ENCODE measurements around the gene SULT1B1. TPM values are rescaled to one million over a fixed set of nuclear protein-coding genes. Genes with fewer than 3 reads are reported as not detected.

SULT1B1 gene
- total RNA-seq, 1 donor from 2014 or later, result 0.26 TPM

DNA sequence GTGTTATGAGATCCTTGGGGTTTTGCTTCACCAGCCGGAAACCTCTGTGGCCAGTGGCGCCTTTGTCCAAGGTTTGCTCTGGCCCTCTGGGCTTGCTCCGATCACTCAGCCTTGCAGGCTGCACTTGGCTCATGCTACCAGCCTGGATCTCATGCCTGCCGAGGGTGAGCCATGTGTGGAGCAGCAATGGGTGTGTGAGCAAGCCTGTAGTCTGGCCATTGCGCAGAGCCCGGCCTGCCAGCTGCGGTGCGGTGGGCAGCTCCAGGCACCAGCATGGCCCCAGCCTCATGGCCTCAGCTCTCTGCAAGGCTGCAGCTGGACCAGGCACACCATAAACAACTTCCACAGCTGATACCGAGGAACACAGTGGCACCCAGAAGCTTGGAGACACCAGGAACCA lies 17.8 kb downstream of the SULT1B1 start:
- DNase-seq (ENCODE audit: low spot score), result no peak
- H3K36me3 Mint-ChIP-seq (ENCODE audit: low read depth), result no peaks in the 10 kb centered on the region
- H3K4me3 Mint-ChIP-seq, result no peak overlapping the region
- H3K4me1 Mint-ChIP-seq (ENCODE audit: low read depth), result no peaks in the 10 kb centered on the region
- no peaks in the 10 kb centered on the region for H3K27me3 Mint-ChIP-seq (ENCODE audit: insufficient read depth)
- intact Hi-C loops (cut with micrococcal nuclease), result no loop called here
- H3K9me3 Mint-ChIP-seq, result peaks cover 15% of the 10 kb centered on the region
- no peak overlapping the region for H3K27ac Mint-ChIP-seq

DNA sequence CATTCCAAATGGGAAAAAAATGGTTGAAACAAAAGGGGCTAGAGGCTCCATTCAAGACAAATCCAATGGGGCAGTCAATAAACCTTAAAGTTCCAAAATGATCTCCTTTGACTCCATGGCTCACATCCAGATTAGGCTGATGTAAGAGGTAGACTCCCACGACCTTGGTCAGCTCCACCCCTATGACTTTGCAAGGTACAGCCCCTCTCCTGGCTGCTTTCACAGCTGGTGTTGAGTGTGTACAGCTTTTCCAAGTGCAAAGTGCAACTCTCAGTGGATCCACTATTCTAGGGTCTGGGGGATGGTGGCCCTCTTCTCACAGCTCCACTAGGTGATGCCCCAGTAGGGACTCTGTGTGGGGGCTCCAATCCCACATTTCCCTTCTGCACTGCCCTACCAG lies 21.5 kb downstream of the SULT1B1 start:
- Mint-ChIP-seq H3K27me3 (ENCODE audit: insufficient read depth) (no peaks in the 10 kb centered on the region), H3K4me1 (ENCODE audit: low read depth) (no peaks in the 10 kb centered on the region)
- DNase-seq (ENCODE audit: low spot score), result no peak

DNA sequence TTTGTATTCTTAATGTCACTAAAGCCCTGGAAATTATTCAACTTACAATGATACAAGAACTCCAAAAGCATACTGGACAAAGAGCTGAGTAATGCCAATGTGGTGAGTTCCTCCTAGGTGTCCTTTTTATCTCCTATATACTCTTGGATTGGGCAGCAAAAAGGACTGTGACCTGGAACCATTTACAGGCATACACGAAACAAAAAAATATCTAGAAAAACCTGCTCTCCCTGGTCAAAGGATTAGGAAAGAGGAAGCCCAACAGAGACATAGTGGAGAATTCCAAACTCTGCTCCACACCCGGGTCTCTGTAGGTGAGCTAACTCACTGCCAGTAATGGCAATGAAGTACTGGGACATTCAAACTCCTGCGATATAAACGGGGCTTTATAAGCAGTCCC lies 25.3 kb downstream of the SULT1B1 start:
- Mint-ChIP-seq H3K36me3 (ENCODE audit: low read depth) (no peaks in the 10 kb centered on the region), H3K27me3 (ENCODE audit: insufficient read depth) (no peaks in the 10 kb centered on the region), H3K27ac (no peak overlapping the region), H3K9me3 (no peaks in the 10 kb centered on the region), H3K4me3 (no peak overlapping the region), H3K4me1 (ENCODE audit: low read depth) (no peaks in the 10 kb centered on the region)
- intact Hi-C loops (cut with micrococcal nuclease), result no loop called here
- no peak for DNase-seq (ENCODE audit: low spot score)

More for the DNA sequence above, 21.5 kb downstream of the SULT1B1 start:
- intact Hi-C loops (cut with micrococcal nuclease), result no loop called here
- H3K9me3 Mint-ChIP-seq, result no peaks in the 10 kb centered on the region
- no peaks in the 10 kb centered on the region for H3K36me3 Mint-ChIP-seq (ENCODE audit: low read depth)
- H3K4me3 Mint-ChIP-seq, result no peak overlapping the region
- no peak overlapping the region for H3K27ac Mint-ChIP-seq

DNA sequence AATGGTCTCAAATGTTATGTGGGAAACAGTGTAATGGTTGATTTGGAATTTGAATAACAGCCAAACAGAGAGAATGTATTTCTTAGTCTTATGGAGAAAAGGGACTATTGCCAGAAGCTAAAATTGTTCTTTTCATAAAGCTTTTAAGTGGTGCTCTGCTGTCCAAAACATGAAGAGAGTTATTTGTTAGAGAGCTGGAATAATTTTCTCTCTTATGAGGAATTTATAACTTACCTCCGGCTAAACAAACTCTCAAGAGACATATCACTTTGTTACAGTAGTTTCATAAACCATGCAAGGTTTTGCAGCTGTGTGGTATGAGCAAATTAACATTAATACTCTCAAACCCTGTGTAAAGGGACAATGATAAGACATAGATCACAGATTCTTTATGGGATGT lies 28.6 kb downstream of the SULT1B1 start:
- H3K36me3 Mint-ChIP-seq (ENCODE audit: low read depth), result no peaks in the 10 kb centered on the region
- H3K4me1 Mint-ChIP-seq (ENCODE audit: low read depth), result no peaks in the 10 kb centered on the region
- H3K27me3 Mint-ChIP-seq (ENCODE audit: insufficient read depth), result no peaks in the 10 kb centered on the region
- intact Hi-C loops (cut with micrococcal nuclease), result no loop called here
- H3K27ac Mint-ChIP-seq, result no peak overlapping the region
- no peak overlapping the region for H3K4me3 Mint-ChIP-seq
- H3K9me3 Mint-ChIP-seq, result no peaks in the 10 kb centered on the region
- DNase-seq (ENCODE audit: low spot score), result no peak

DNA sequence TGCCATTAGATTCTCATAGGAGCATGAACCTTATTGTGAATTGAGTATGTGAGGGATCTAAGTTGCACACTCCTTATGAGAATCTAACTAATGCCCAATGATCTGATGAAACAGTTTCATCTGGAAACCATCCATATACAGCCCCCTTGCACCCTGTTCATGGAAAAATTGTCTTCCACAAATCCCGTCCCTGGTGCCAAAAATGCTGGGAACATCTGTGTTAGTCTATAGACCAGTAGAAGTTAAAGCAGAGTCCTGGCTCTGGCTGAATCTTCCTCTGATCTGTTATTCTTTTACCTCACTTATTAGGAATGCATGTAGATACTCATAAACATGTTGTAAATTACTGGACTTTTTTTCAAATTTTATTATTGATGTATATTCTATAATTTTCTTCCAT lies 29.2 kb downstream of the SULT1B1 start:
- Mint-ChIP-seq H3K4me3 (no peak overlapping the region), H3K4me1 (ENCODE audit: low read depth) (no peaks in the 10 kb centered on the region), H3K27ac (no peak overlapping the region), H3K27me3 (ENCODE audit: insufficient read depth) (no peaks in the 10 kb centered on the region), H3K36me3 (ENCODE audit: low read depth) (no peaks in the 10 kb centered on the region), H3K9me3 (no peaks in the 10 kb centered on the region)
- intact Hi-C loops (cut with micrococcal nuclease), result no loop called here
- no peak for DNase-seq (ENCODE audit: low spot score)

DNA sequence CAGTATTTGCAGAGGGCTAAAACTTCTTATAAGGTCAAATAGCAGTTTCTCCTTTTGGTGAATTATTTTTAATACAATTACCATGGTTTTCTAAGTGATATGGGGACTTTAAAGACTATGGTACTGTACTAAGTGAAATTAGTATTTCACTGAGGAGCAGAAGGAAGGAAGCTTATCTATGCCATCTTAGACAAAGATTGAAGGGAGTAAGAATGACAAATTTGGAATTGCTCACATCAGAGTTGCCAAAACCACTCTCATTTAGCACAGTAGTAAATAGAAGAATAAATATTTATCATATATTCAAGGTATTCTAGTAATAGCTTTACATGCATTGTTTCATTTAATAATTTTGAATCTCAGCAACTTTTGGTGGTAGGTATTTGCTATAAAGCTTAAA lies 30.4 kb downstream of the SULT1B1 start:
- DNase-seq (ENCODE audit: low spot score), result no peak
- H3K36me3 Mint-ChIP-seq (ENCODE audit: low read depth), result no peaks in the 10 kb centered on the region
- H3K4me3 Mint-ChIP-seq, result no peak overlapping the region
- H3K27me3 Mint-ChIP-seq (ENCODE audit: insufficient read depth), result no peaks in the 10 kb centered on the region
- intact Hi-C loops (cut with micrococcal nuclease), result no loop called here
- no peak overlapping the region for H3K27ac Mint-ChIP-seq
- H3K4me1 Mint-ChIP-seq (ENCODE audit: low read depth), result no peaks in the 10 kb centered on the region
- no peaks in the 10 kb centered on the region for H3K9me3 Mint-ChIP-seq

DNA sequence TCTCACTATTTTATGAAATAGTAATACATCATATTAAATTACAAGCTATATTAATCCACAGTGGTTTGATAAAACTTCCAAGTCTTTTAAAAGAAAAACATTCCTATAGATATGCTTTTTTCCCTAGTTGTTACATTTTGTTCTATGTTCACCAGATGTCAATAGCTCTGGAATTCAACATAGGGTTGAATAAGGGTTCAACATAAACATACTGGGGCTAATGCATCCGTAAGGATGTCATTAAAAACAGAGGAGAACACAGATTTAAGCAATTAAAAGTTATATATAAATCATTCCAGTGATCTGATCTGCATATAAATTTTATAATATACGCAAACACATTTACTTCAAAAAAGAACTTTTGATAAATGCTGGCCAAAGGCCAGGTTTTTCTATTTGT lies 32.5 kb downstream of the SULT1B1 start:
- Mint-ChIP-seq H3K9me3 (no peaks in the 10 kb centered on the region), H3K27ac (no peak overlapping the region), H3K4me3 (no peak overlapping the region), H3K4me1 (ENCODE audit: low read depth) (no peaks in the 10 kb centered on the region), H3K27me3 (ENCODE audit: insufficient read depth) (no peaks in the 10 kb centered on the region), H3K36me3 (ENCODE audit: low read depth) (no peaks in the 10 kb centered on the region)
- no peak for DNase-seq (ENCODE audit: low spot score)
- intact Hi-C loops (cut with micrococcal nuclease), result no loop called here

DNA sequence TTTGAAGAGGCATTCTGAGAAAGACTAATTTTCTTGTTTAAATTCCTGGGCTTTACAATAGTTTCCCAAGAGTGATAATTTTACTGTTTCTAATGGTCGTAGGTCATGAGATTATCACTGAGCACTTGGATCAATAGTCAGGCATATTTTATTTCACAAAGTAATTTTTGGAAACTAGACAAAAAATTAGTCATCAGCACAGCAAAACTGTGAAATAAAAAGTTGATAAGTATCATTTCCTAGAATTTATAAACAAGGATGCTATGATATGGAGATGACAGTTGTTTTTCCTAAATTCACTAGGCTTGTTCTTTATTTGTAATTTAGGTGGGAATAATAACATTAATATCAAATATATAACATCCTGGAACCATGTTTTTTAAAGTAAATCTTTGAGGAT lies 33.0 kb downstream of the SULT1B1 start:
- Mint-ChIP-seq H3K36me3 (ENCODE audit: low read depth) (no peaks in the 10 kb centered on the region), H3K9me3 (no peaks in the 10 kb centered on the region), H3K4me1 (ENCODE audit: low read depth) (no peaks in the 10 kb centered on the region), H3K4me3 (no peak overlapping the region), H3K27ac (no peak overlapping the region), H3K27me3 (ENCODE audit: insufficient read depth) (no peaks in the 10 kb centered on the region)
- DNase-seq (ENCODE audit: low spot score), result no peak
- intact Hi-C loops (cut with micrococcal nuclease), result no loop called here

DNA sequence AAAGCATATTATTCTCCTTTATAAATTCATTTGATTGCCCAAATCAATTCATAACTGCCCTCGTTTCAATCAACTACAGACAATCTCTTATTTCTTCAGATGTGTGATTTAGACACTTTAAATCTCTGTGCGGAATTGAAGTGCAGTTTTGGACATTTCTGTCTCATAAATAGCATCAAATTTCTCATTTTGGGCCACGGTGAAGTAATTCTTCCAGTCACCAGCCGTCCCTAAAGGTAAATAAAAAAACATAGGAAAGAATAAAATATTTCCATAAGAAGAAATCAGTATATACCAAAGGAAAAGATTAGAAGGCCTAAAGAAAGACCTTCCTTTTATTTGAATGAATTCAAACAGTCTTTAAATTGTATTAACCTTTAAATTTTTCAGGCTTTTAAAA lies 33.4 kb downstream of the SULT1B1 start:
- no peak for DNase-seq (ENCODE audit: low spot score)
- Mint-ChIP-seq H3K27ac (no peak overlapping the region), H3K9me3 (no peaks in the 10 kb centered on the region), H3K4me3 (no peak overlapping the region), H3K27me3 (ENCODE audit: insufficient read depth) (no peaks in the 10 kb centered on the region), H3K4me1 (ENCODE audit: low read depth) (no peaks in the 10 kb centered on the region), H3K36me3 (ENCODE audit: low read depth) (no peaks in the 10 kb centered on the region)
- intact Hi-C loops (cut with micrococcal nuclease), result no loop called here

DNA sequence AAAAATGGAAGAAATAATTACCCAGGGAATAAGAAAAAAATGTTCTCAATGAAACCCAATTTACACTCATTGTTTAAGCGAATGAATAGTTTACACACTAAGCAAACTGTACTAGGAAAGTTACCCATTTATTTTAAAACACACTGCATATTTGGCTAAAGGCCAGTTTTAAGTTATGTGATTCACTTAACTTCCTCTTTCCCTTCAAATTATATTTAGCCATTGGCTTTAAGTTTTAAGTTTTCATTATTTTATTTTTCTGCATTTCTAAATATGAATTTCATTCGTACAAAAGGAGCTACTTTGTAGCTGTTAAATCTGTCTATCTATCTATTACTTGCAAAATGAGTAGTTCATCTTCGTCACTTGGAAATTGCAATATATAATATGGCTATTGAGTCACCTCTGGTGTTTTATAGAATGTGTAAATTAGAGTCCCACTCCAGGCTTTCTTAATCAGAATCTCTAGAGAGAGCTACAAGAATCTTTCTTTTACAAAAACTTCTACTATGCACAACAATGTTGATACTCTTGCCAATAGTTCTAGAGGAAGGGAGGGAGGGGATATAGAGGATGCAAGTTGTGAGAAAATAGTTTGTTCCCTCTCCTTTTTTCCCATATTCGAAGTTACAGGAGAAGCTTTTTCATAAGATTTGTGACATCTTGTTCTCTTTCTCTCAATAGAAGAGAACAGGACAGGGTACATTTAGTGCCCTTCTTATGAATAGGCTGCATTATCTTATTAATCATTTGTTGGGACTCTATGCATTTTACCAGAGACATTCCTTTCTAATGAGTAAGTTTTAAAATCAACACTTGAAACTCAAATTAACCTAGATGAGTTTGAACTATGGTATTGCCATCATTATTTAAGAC lies 41.8 kb downstream of the SULT1B1 start:
- H3K36me3 Mint-ChIP-seq (ENCODE audit: low read depth), result no peaks in the 10 kb centered on the region
- intact Hi-C loops (cut with micrococcal nuclease), result no loop called here
- no peaks in the 10 kb centered on the region for H3K27me3 Mint-ChIP-seq (ENCODE audit: insufficient read depth)
- DNase-seq (ENCODE audit: low spot score), result no peak
- H3K4me1 Mint-ChIP-seq (ENCODE audit: low read depth), result no peaks in the 10 kb centered on the region
- no peaks in the 10 kb centered on the region for H3K9me3 Mint-ChIP-seq
- H3K4me3 Mint-ChIP-seq, result no peak overlapping the region
- H3K27ac Mint-ChIP-seq, result no peak overlapping the region

DNA sequence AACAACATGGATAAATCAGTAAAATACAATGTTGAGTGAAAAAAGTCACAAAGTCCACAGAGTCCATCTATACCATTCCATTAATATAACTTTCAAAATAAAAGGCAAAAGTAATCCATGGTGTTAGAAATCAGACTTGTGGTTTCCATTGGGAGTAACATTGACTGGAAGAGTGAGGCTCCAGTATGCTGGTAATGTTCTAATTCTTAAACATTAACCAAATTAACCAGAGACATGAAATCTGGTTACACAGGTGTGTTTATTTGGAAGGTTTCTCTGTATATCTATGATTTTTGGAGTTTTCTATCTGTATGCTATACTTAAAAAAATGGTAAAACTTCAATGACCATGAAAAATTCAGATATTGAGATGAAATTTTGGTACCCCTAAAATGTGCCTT lies 42.6 kb downstream of the SULT1B1 start:
- intact Hi-C loops (cut with micrococcal nuclease), result no loop called here
- Mint-ChIP-seq H3K9me3 (no peaks in the 10 kb centered on the region), H3K4me3 (no peak overlapping the region), H3K4me1 (ENCODE audit: low read depth) (no peaks in the 10 kb centered on the region), H3K27me3 (ENCODE audit: insufficient read depth) (peaks cover 1% of the 10 kb centered on the region), H3K36me3 (ENCODE audit: low read depth) (no peaks in the 10 kb centered on the region), H3K27ac (no peak overlapping the region)
- DNase-seq (ENCODE audit: low spot score), result no peak

DNA sequence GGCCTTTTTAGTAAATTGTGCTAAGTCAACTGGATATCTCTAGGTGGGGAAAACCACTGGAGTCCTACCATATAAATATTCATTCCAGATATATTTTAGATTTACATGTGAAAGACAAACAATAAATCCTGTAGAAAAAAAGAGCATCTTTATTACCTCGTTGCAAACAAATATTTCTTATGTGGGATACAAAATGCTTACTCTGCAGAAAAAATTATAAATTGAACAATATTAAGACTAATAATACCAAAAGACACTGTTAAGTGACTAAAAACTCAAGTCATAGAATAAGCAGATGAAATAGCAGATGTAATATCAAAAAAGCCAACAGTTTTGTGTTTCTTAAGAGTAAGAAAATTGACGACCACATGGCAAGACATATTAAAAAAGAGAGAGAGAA lies 43.8 kb downstream of the SULT1B1 start:
- no peak overlapping the region for H3K4me3 Mint-ChIP-seq
- H3K27me3 Mint-ChIP-seq (ENCODE audit: insufficient read depth), result peaks cover 1% of the 10 kb centered on the region
- H3K27ac Mint-ChIP-seq, result no peak overlapping the region
- intact Hi-C loops (cut with micrococcal nuclease), result no loop called here
- no peaks in the 10 kb centered on the region for H3K4me1 Mint-ChIP-seq (ENCODE audit: low read depth)
- H3K9me3 Mint-ChIP-seq, result no peaks in the 10 kb centered on the region
- no peaks in the 10 kb centered on the region for H3K36me3 Mint-ChIP-seq (ENCODE audit: low read depth)
- no peak for DNase-seq (ENCODE audit: low spot score)

DNA sequence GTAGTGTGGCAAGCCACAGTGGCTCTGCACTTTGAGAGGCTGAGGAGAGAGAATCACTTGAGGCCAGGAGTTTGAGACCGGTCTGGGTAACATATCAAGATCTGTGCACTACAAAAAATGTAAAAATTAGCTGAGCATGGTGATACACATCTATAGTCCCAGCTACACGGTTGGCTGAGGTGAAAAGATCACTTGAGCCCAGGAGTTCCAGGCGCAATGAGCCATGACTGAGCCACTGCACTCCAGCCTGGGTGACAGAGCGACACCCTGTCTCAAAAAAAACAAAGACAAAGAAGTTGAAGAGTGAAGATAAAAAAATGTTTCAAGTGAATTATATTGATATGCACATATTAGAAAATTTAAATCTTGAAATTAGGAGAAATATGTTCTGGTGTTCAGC lies 46.3 kb downstream of the SULT1B1 start:
- Mint-ChIP-seq H3K9me3 (peaks cover 7% of the 10 kb centered on the region), H3K27ac (no peak overlapping the region), H3K4me3 (no peak overlapping the region), H3K27me3 (ENCODE audit: insufficient read depth) (peaks cover 1% of the 10 kb centered on the region), H3K4me1 (ENCODE audit: low read depth) (no peaks in the 10 kb centered on the region), H3K36me3 (ENCODE audit: low read depth) (no peaks in the 10 kb centered on the region)
- intact Hi-C loops (cut with micrococcal nuclease), result no loop called here
- no peak for DNase-seq (ENCODE audit: low spot score)

DNA sequence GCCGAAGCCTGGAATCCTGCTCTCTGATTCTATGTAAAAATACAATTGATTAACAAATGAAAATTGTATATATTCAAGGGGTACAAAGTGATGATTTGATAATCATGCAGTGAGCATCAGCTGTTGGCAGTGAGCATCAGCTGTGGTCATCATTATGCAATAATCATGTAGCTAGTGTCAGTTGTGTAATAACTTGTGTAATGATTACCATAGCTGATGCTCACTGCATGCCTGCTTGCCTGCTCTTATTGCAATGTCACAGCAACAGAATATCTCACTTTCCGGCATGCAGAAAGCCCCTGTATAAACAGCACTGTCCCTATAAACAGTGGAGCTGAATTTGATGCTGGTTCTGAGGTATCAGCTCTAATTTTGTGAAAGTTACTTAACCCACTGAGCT lies 46.8 kb downstream of the SULT1B1 start:
- Mint-ChIP-seq H3K4me3 (no peak overlapping the region), H3K4me1 (ENCODE audit: low read depth) (no peaks in the 10 kb centered on the region), H3K9me3 (peaks cover 7% of the 10 kb centered on the region), H3K36me3 (ENCODE audit: low read depth) (no peaks in the 10 kb centered on the region), H3K27me3 (ENCODE audit: insufficient read depth) (peaks cover 1% of the 10 kb centered on the region), H3K27ac (no peak overlapping the region)
- no peak for DNase-seq (ENCODE audit: low spot score)
- intact Hi-C loops (cut with micrococcal nuclease), result no loop called here

Data from activated T-helper 1 cell treated with anti-CD3 and anti-CD28 coated beads, Interleukin-12 subunit alpha, Interleukin-12 subunit beta, Interleukin-2, Interleukin-4 antibody, amounts not matched to agents 30 ng/mL and 10 ng/mL and 1 ng/mL, durations not matched to agents 14 hours and 24 hours and 36 hours (primary cell).